HFF-Myc (cell line): ENCODE measurements around the gene DDX11.
"Not testable (repeated sequence)": the region's sequence is repeated elsewhere in the genome, so short reads cannot be mapped to it uniquely, and the experiment has no call there.

Experiments
- DNase-seq: peaks from one replicate; pipeline ENCODE4 v3.0.0-alpha.2; 2011; ENCODE audit warnings: low read depth; ENCODE audit errors: extremely low read depth
- H3K4me3 ChIP-seq: replicated peaks from 2 replicates; pipeline ENCODE4 v1.5.1; 2011; ENCODE audit warnings: low read depth, mild to moderate bottlenecking, control low read depth, low read length
- TF ChIP-seq, protein P1 (sequence below): IDR thresholded peaks from 2 replicates; pipeline ENCODE4 v1.5.1; 2012; ENCODE audit warnings: mild to moderate bottlenecking, low read depth, low read length, control low read depth; ENCODE audit errors: missing control alignments

The DDX11 gene

DNA sequence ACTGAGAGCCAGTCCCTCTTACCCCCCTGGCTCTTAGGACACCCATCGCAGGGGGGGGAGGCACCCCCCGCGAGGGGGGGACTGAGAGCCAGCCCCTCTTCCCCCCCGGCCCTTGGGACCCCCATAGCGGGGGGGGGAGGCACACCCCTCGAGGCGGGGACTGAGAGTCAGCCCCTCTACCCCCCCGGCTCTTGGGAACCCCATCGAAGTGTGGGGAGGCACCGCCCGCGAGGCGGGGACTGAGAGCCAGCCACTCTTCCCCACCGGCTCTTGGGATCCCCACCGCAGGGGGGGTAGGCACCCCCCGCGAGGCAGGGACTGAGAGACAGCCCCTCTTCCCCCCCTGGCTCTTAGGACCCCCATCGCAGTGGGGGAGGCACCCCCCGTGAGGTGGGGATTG is 48.8 kb downstream of the DDX11 start:
- no peak overlapping the region for H3K4me3 ChIP-seq
- DNase-seq: no peak
- TF ChIP-seq, protein P1, sequence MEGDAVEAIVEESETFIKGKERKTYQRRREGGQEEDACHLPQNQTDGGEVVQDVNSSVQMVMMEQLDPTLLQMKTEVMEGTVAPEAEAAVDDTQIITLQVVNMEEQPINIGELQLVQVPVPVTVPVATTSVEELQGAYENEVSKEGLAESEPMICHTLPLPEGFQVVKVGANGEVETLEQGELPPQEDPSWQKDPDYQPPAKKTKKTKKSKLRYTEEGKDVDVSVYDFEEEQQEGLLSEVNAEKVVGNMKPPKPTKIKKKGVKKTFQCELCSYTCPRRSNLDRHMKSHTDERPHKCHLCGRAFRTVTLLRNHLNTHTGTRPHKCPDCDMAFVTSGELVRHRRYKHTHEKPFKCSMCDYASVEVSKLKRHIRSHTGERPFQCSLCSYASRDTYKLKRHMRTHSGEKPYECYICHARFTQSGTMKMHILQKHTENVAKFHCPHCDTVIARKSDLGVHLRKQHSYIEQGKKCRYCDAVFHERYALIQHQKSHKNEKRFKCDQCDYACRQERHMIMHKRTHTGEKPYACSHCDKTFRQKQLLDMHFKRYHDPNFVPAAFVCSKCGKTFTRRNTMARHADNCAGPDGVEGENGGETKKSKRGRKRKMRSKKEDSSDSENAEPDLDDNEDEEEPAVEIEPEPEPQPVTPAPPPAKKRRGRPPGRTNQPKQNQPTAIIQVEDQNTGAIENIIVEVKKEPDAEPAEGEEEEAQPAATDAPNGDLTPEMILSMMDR: no peak

DNA sequence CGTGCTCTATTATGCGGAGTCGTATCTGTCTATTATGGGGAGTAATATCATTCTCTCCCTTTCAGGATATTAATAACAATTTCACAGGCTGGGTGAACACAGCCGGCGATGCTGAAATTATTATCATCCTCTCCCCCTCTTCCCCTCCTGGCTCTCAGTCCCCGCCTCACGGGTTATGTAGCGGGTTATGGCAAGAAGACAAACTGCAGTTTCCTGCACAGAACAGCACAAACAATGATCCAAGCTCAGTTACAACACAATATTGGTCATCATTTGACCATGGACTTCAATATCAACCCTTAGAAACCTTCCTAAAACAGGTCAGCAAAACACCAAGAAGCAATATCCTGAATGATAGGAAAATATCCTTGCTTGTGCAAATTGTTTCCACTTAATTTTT is 50.5 kb downstream of the DDX11 start:
- H3K4me3 ChIP-seq, DNase-seq: not testable (repeated sequence)

DNA sequence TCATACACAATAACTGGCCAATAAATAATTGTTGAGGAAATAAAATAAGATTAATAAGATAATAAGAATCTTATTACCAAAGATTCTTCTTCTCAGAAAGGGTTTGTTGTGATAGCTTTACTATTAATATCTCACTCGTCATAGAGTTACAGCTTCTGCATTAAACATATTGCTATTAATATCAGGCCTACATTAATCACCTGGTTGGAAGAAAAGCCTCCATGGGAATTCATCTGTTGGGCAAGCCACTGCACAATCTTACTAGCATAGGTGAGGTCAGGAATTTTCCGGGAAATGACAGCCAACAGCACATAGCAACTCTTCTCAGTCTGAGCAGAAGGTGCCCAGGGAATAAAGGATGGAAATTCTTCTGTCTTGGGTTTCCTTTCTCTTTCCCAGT is 51.5 kb downstream of the DDX11 start:
- not testable (repeated sequence) for DNase-seq

DNA sequence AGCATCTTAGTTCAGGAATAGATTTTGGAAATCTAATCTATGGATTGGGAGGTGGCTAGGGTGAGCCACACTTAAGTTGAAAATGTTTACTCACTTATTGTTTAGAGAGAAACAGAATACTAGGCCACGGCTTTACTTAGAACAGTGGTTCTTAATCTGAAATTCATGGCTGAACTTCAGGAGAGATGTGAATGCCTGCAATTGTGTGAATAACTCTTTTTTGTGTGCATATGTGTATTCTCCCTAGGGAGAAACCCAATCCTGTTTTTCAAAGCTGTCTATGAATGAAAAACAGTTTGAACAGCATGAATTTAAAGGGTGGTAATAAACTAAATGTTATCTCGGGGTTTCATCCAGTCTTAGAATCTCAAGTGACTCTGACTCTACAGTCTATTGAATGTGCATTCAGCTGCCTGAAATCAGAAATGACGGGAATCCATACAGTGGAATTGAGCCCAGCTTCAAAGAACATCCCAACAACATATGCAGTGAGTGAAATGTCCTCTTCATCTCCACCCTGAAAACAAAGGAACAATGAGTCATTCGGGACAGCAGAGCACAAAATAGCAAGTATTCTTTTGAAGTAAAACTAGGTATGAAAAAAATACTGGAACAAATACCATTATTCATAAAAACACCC is 53.7 kb downstream of the DDX11 start:
- H3K4me3 ChIP-seq, DNase-seq: not testable (repeated sequence)

More for the DNA sequence above, 51.5 kb downstream of the DDX11 start:
- not testable (repeated sequence) for H3K4me3 ChIP-seq

DNA sequence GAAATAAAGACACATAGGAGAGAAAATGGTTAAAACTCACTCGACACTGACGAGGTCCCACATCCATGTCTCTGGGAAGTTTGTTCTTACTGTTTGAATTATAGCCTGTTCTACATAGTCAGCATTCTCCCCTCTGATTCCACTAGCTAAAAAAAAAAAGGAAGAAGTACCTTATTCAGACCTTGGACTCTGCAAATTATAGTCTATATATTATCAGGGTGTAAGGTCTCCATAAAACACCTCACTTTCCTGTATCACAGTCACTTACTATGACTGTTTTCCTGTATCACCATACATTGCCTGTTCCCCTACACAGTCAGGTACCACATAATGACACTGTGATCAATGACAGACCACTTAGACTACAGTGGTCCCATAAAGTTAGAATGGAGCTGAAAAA is 62.9 kb downstream of the DDX11 start:
- DNase-seq, H3K4me3 ChIP-seq: not testable (repeated sequence)

DNA sequence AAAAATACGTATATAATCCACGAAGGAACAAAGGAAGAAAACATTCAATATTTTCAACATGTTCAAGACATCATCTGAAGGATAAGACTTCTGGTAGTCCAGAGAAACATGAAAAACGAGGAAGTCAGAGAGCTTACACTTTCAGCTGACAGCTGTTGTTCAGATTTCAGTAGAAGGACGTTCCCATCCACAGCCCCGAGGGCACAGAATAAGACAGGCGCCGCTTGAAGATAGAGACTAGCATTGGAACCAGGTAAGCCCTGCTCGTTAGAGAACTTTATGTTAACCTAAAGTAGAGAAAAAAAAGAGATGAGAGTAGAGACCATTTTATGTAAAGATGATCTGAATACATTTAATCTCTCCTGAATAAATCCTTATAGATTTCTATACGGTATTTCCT is 71.1 kb downstream of the DDX11 start:
- H3K4me3 ChIP-seq, DNase-seq: not testable (repeated sequence)

DNA sequence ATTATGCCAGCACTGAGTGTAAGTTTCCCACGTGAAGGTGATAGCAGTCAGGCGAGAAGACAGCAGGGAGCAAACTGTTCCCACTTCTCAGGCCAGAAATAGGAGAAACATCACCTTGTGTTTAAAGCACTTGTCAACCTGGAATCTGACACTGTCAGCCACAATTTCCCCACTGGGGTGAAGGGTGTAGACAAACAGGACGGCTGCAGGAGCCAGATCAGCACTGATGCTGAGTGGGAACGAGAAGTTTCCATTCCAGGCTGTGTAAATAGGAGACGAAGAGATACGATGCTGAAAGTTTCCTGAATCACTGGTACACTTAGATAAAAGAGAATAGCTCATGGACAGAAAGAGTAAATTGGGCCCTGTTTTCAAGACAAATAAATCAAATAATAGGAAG is 71.6 kb downstream of the DDX11 start:
- DNase-seq, H3K4me3 ChIP-seq: not testable (repeated sequence)

DNA sequence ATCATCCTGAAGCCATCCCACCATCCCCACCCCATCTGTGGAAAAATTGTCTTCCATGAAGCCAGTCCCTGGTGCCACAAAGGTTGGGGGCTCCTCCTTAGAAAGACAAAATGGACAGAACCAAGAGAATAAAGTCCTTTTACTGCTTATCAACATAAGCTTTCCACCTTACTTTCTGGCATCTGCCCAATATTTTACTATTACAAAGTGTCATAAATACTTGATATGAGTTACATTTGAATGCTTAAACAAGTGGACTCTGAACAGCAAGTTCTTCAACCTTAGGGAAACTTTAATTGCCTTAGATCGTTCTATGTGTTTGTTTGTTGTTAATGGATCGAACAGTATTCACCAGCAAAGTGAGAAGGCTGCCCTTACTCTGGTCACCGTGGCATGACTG is 73.8 kb downstream of the DDX11 start:
- DNase-seq, H3K4me3 ChIP-seq: not testable (repeated sequence)

DNA sequence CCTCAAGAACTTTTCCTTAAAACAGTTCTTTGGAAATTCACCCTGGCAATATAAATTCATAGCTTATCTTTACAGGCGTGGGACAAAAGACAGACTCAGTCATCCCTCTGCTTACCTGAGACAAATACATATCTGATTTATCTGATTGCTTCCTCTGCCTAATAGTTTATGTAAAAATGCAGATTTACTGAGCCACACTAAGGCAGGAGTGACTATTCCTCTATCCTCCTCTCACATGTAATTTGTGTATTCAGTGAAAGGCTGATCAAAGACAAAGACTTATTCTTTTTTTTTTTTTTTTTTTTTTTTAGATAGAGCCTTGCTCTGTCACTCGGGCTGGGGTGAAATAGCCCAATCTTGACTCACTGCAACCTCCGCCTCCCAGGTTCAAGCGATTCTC is 77.1 kb downstream of the DDX11 start:
- not testable (repeated sequence) for H3K4me3 ChIP-seq, DNase-seq
